CD4-positive, alpha-beta T cell (primary cell): ENCODE results near the gene GALNT2. TPM values are rescaled to one million over a fixed set of nuclear protein-coding genes. Genes with fewer than 3 reads are reported as not detected.

ENCODE experiments used
- ATAC-seq: fragments of 200-7000 bp; cut with Tn5 transposase; one replicate; pipeline ENCODE4 v1.10.0; 2022; ENCODE audit warnings: mild to moderate bottlenecking; ENCODE audit not compliant: poor library complexity
- CTCF ChIA-PET: fragments of 350-600 bp; sonication (Branson Sonifier 250); formaldehyde crosslinking; loops from one replicate; lab custom pipeline; 2021; ENCODE audit warnings: antibody characterized with exemption, inconsistent platforms; lab: Charles Lee
- POLR2A ChIA-PET: fragments of 350-600 bp; sonication (Branson Sonifier 250); formaldehyde crosslinking; loops from one replicate; lab custom pipeline; 2021; ENCODE audit warnings: antibody characterized with exemption, inconsistent platforms; lab: Charles Lee
- DNase-seq, 14 experiments: peaks; one replicate each; pipeline ENCODE4 v3.0.0-alpha.2; 2013 to 2020; ENCODE audit warnings: mixed read lengths in 2 of 14
- H3K27ac ChIP-seq, 2 donors: one replicate each; pipeline versions ENCODE4 v1.5.1 to v1.7.0; 2013; ENCODE audit warnings: low read length in 2 of 2, low read depth in 1 of 2, mild to moderate bottlenecking in 1 of 2
- H3K27me3 ChIP-seq, 2 experiments: 1 replicate in 1 of 2; 2 replicates in 1 of 2; pipeline versions ENCODE4 v1.6.1 to v1.7.0; 2013; ENCODE audit warnings: low read length in 2 of 2, control low read depth in 1 of 2, mild to moderate bottlenecking in 1 of 2, moderate library complexity in 1 of 2; ENCODE audit not compliant: insufficient read depth in 2 of 2, control insufficient read depth in 1 of 2
- H3K36me3 ChIP-seq: one replicate; pipeline ENCODE4 v1.6.1; 2013; ENCODE audit warnings: low read length, control low read depth; ENCODE audit not compliant: insufficient read depth
- H3K4me1 ChIP-seq: one replicate; pipeline ENCODE4 v1.6.1; 2013; ENCODE audit warnings: low read length, control low read depth; ENCODE audit not compliant: insufficient read depth
- H3K4me3 ChIP-seq: one replicate; pipeline ENCODE4 v1.5.1; 2013; ENCODE audit warnings: mild to moderate bottlenecking, low read length, moderate library complexity
- H3K9me3 ChIP-seq, 2 experiments: 1 replicate in 1 of 2; 2 replicates in 1 of 2; pipeline versions ENCODE4 v1.6.1 to v1.7.0; 2013; ENCODE audit warnings: low read length in 2 of 2, mild to moderate bottlenecking in 2 of 2, control low read depth in 1 of 2, moderate library complexity in 1 of 2; ENCODE audit not compliant: control insufficient read depth in 1 of 2, insufficient read depth in 1 of 2
- H3K27ac Mint-ChIP-seq: one replicate; pipeline ENCODE4 v1.8.0; 2020; ENCODE audit warnings: mixed read lengths
- H3K27me3 Mint-ChIP-seq: one replicate; pipeline ENCODE4 v1.8.0; 2021; ENCODE audit warnings: mixed read lengths
- H3K36me3 Mint-ChIP-seq: one replicate; pipeline ENCODE4 v1.8.0; 2021; ENCODE audit warnings: low read depth, mixed read lengths
- H3K4me1 Mint-ChIP-seq: one replicate; pipeline ENCODE4 v1.8.0; 2021; ENCODE audit warnings: low read depth, mixed read lengths
- H3K4me3 Mint-ChIP-seq: one replicate; pipeline ENCODE4 v1.8.0; 2020; ENCODE audit warnings: mild to moderate bottlenecking, mixed read lengths
- H3K9me3 Mint-ChIP-seq: one replicate; pipeline ENCODE4 v1.8.0; 2020; ENCODE audit warnings: mixed read lengths
- intact Hi-C, 2 experiments: fragments of 100-400 bp; cut with DNase I in 1 of 2; cut with micrococcal nuclease in 1 of 2; formaldehyde crosslinking; loops; one replicate each; pipeline versions ENCODE4 v1.15.1 to v1.9.0; 2023 to 2025; cut with DNase I, micrococcal nuclease
- total RNA-seq, 174 experiments: library from RNA in 2 of 174; stranded (reverse) in 2 of 174; gene quantifications; one replicate each; pipeline ENCODE4 v1.2.3 and lab custom pipeline; 2021 to 2026
- TF ChIP-seq, protein P1 (sequence below): fragments of 200-600 bp; IDR thresholded peaks from one replicate; pipeline ENCODE4 v1.8.0; 2022; ENCODE audit warnings: antibody characterized with exemption, mild to moderate bottlenecking

GALNT2 gene
- total RNA-seq, 2 experiments from 2014 or later: 11.0 to 11.4 TPM

DNA sequence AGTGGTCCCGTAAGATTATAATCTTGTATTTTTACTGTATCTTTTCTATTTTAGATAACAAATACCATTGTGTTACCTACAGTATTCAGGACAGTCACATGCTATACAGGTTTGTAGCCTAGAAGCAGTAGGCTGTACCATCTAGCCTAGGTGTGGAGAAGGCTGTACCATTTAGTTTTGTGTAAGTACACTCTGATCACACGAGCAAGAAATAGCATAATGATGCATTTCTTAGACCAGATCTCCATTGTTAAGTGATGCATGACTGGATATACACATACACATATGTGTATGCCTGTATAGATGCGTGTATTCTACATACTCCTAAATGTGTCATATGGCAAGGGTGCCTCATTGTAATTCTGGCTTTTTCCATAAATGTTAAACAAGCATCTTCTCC is 33.9 kb downstream of the GALNT2 start:
- no peaks in the 10 kb centered on the region for H3K27me3 ChIP-seq
- Mint-ChIP-seq H3K27me3 (no peaks in the 10 kb centered on the region), H3K4me1 (peaks cover 57% of the 10 kb centered on the region), H3K9me3 (no peaks in the 10 kb centered on the region), H3K27ac (no peak overlapping the region), H3K36me3 (peaks cover 12% of the 10 kb centered on the region), H3K4me3 (no peak overlapping the region)
- ATAC-seq: no peak
- no peaks in the 10 kb centered on the region for H3K36me3 ChIP-seq
- H3K9me3 ChIP-seq: no peaks in the 10 kb centered on the region
- H3K27ac ChIP-seq: no peak overlapping the region
- POLR2A ChIA-PET: no interaction called here
- TF ChIP-seq, protein P1, sequence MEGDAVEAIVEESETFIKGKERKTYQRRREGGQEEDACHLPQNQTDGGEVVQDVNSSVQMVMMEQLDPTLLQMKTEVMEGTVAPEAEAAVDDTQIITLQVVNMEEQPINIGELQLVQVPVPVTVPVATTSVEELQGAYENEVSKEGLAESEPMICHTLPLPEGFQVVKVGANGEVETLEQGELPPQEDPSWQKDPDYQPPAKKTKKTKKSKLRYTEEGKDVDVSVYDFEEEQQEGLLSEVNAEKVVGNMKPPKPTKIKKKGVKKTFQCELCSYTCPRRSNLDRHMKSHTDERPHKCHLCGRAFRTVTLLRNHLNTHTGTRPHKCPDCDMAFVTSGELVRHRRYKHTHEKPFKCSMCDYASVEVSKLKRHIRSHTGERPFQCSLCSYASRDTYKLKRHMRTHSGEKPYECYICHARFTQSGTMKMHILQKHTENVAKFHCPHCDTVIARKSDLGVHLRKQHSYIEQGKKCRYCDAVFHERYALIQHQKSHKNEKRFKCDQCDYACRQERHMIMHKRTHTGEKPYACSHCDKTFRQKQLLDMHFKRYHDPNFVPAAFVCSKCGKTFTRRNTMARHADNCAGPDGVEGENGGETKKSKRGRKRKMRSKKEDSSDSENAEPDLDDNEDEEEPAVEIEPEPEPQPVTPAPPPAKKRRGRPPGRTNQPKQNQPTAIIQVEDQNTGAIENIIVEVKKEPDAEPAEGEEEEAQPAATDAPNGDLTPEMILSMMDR: no peak
- intact Hi-C loops: loop anchor here in 1 of 2 experiments (5.0 kb wide), 1 partner anchor 34 kb away; the partner anchor contains the start of gene GALNT2
- CTCF ChIA-PET: no interaction called here
- peaks cover 31% of the 10 kb centered on the region for H3K4me1 ChIP-seq
- H3K4me3 ChIP-seq: no peak overlapping the region
- DNase-seq: no peak

GRCh38 chr1:230101556-230101955 is 34.5 kb downstream of the GALNT2 start:
- CTCF ChIA-PET: no interaction called here
- no peaks in the 10 kb centered on the region for H3K9me3 Mint-ChIP-seq
- no peak for ATAC-seq

GRCh38 chr1:230102046-230102445 is 35.0 kb downstream of the GALNT2 start:
- H3K27me3 ChIP-seq: no peaks in the 10 kb centered on the region
- no peak overlapping the region for H3K4me3 Mint-ChIP-seq
- no peak overlapping the region for H3K27ac Mint-ChIP-seq
- no peak for ATAC-seq
- intact Hi-C loops: loop anchor here in 1 of 2 experiments (5.0 kb wide), 1 partner anchor 35 kb away; the partner anchor contains the start of gene GALNT2
- no peak overlapping the region for H3K27ac ChIP-seq
- no peaks in the 10 kb centered on the region for H3K36me3 ChIP-seq
- H3K9me3 ChIP-seq: no peaks in the 10 kb centered on the region
- H3K4me1 Mint-ChIP-seq: peaks cover 68% of the 10 kb centered on the region
- H3K9me3 Mint-ChIP-seq: no peaks in the 10 kb centered on the region
- peaks cover 35% of the 10 kb centered on the region for H3K4me1 ChIP-seq
- TF ChIP-seq, protein P1: no peak
- H3K4me3 ChIP-seq: no peak overlapping the region
- H3K36me3 Mint-ChIP-seq: peaks cover 5% of the 10 kb centered on the region
- ChIA-PET CTCF (no interaction called here), POLR2A (no interaction called here)
- DNase-seq: no peak
- H3K27me3 Mint-ChIP-seq: no peaks in the 10 kb centered on the region

More at GRCh38 chr1:230101556-230101955, 34.5 kb downstream of the GALNT2 start:
- Histone ChIP-seq H3K4me1 (peaks cover 35% of the 10 kb centered on the region), H3K4me3 (no peak overlapping the region), H3K36me3 (no peaks in the 10 kb centered on the region), H3K27ac (no peak overlapping the region), H3K9me3 (no peaks in the 10 kb centered on the region), H3K27me3 (no peaks in the 10 kb centered on the region)
- intact Hi-C loops: loop anchor here in 1 of 2 experiments (5.0 kb wide), 1 partner anchor 34 kb away; the partner anchor contains the start of gene GALNT2
- POLR2A ChIA-PET: no interaction called here
- Mint-ChIP-seq H3K27ac (no peak overlapping the region), H3K27me3 (no peaks in the 10 kb centered on the region), H3K4me3 (no peak overlapping the region), H3K4me1 (peaks cover 63% of the 10 kb centered on the region), H3K36me3 (peaks cover 9% of the 10 kb centered on the region)
- no peak for DNase-seq
- TF ChIP-seq, protein P1: no peak
